A549 (cell line): ENCODE measurements around the gene TBXA2R. TPM values are rescaled to one million over a fixed set of nuclear protein-coding genes. Genes with fewer than 3 reads are reported as not detected.

Experiments
- ATAC-seq, 2 experiments: fragments of 200-7000 bp in 1 of 2; fragments of >200 bp in 1 of 2; cut with Nextera tagmentation in 1 of 2; cut with Tn5 transposase in 1 of 2; 3 replicates each; pipeline versions ENCODE4 v1.8.0 to v1.9.1; 2018 to 2020; ENCODE audit warnings: mild to moderate bottlenecking in 1 of 2, moderate library complexity in 1 of 2
- CTCF ChIA-PET: fragments of 300-600 bp; sonication (Branson Sonifier 250); formaldehyde crosslinking; extraction: SDS; loops from one replicate; lab custom pipeline; 2021; ENCODE audit warnings: antibody characterized with exemption, inconsistent platforms; lab: Yijun Ruan, JAX
- POLR2A ChIA-PET: fragments of 350-600 bp; formaldehyde crosslinking; extraction: SDS; loops from one replicate; lab custom pipeline; 2021; ENCODE audit warnings: antibody characterized with exemption, inconsistent platforms; lab: Yijun Ruan, JAX
- DNase-seq, 2 experiments: peaks; one replicate each; pipeline versions ENCODE4 v3.0.0 to v3.0.0-alpha.2; 2011 to 2016; ENCODE audit warnings: low read depth in 1 of 2, low spot score in 1 of 2
- FAIRE-seq: peaks from 2 replicates; lab custom pipeline; 2011; peaks lifted over from hg19 to GRCh38; lab: Jason Lieb, UNC
- H3K27ac ChIP-seq, 2 experiments: fragments of >200 bp; sonication (Bioruptor Twin); formaldehyde crosslinking; 3 replicates each; pipeline ENCODE4 v1.5.1; 2016 to 2017
- H3K4me1 ChIP-seq: fragments of >200 bp; sonication (Bioruptor Twin); formaldehyde crosslinking; 3 replicates; pipeline ENCODE4 v1.6.1; 2016
- H3K4me2 ChIP-seq: fragments of >200 bp; sonication (Bioruptor Twin); formaldehyde crosslinking; 3 replicates; pipeline ENCODE4 v1.6.1; 2016
- H3K4me3 ChIP-seq: fragments of >200 bp; sonication (Bioruptor Twin); formaldehyde crosslinking; 3 replicates; pipeline ENCODE4 v1.5.1; 2016
- H3K9me3 ChIP-seq: fragments of >200 bp; sonication (Bioruptor Twin); formaldehyde crosslinking; 3 replicates; pipeline ENCODE4 v1.6.1; 2016
- CBX8 ChIP-seq: fragments of 200-600 bp; sonication (generic); IDR thresholded peaks from 2 replicates; pipeline ENCODE4 v1.6.1; 2016
- CEBPB ChIP-seq, 2 experiments: fragments of >200 bp in 1 of 2; sonication (Bioruptor Twin) in 1 of 2; formaldehyde crosslinking in 1 of 2; IDR thresholded peaks; 2 replicates each; pipeline ENCODE4 v1.6.1; 2012 to 2016
- EHF ChIP-seq: fragments of 250-450 bp; sonication (Bioruptor Pico); IDR thresholded peaks from 2 replicates; pipeline ENCODE4 v1.5.0; 2020; ENCODE audit warnings: mild to moderate bottlenecking
- EHMT2 ChIP-seq: fragments of 200-600 bp; sonication (generic); IDR thresholded peaks from 2 replicates; pipeline ENCODE4 v1.6.1; 2016; ENCODE audit warnings: antibody characterized with exemption, low read depth, mild to moderate bottlenecking, moderate library complexity
- EP300 ChIP-seq, 2 experiments: fragments of >200 bp; sonication (Bioruptor Twin); formaldehyde crosslinking; IDR thresholded peaks; 2 replicates in 1 of 2; 3 replicates in 1 of 2; pipeline ENCODE4 v1.6.1; 2016 to 2017
- ESRRA ChIP-seq: fragments of 150-350 bp; IDR thresholded peaks from 2 replicates; pipeline ENCODE4 v1.6.1; 2014; ENCODE audit warnings: mild to moderate bottlenecking, low read length, borderline replicate concordance
- FOSB ChIP-seq: fragments of 250-450 bp; sonication (Bioruptor Pico); IDR thresholded peaks from 2 replicates; pipeline ENCODE4 v1.5.0; 2020; ENCODE audit warnings: mild to moderate bottlenecking, moderate library complexity
- FOSL2 ChIP-seq, 2 experiments: fragments of 450-650 bp in 1 of 2; fragments of >200 bp in 1 of 2; sonication (Bioruptor Twin) in 1 of 2; formaldehyde crosslinking; IDR thresholded peaks; 2 replicates each; pipeline versions ENCODE4 v1.5.0 to v1.6.1; 2016 to 2020; ENCODE audit warnings: mild to moderate bottlenecking in 1 of 2, moderate library complexity in 1 of 2
- FOXS1 ChIP-seq: fragments of 250-450 bp; sonication (Bioruptor Pico); IDR thresholded peaks from 2 replicates; pipeline ENCODE4 v1.5.0; 2020; ENCODE audit warnings: mild to moderate bottlenecking, moderate library complexity
- HEYL ChIP-seq: fragments of 250-450 bp; sonication (Bioruptor Pico); IDR thresholded peaks from 2 replicates; pipeline ENCODE4 v1.8.0; 2021; ENCODE audit warnings: mild to moderate bottlenecking, moderate library complexity
- HOXB5 ChIP-seq: fragments of 250-450 bp; sonication (Bioruptor Pico); IDR thresholded peaks from 2 replicates; pipeline ENCODE4 v1.5.0; 2020; ENCODE audit warnings: mild to moderate bottlenecking, moderate library complexity
- JUN ChIP-seq, 2 experiments: fragments of >200 bp; sonication (Bioruptor Twin); formaldehyde crosslinking; IDR thresholded peaks; 2 replicates in 1 of 2; 3 replicates in 1 of 2; pipeline ENCODE4 v1.6.1; 2016 to 2017
- KDM5A ChIP-seq: fragments of 200-600 bp; sonication (generic); IDR thresholded peaks from 2 replicates; pipeline ENCODE4 v1.6.1; 2016; ENCODE audit warnings: antibody characterized with exemption, mild to moderate bottlenecking
- MAZ ChIP-seq: fragments of 150-350 bp; IDR thresholded peaks from 2 replicates; pipeline ENCODE4 v1.6.1; 2014; ENCODE audit warnings: antibody characterized with exemption, low read depth, low read length, borderline replicate concordance
- MYC ChIP-seq: IDR thresholded peaks from 2 replicates; pipeline ENCODE4 v1.6.1; 2012; ENCODE audit warnings: mild to moderate bottlenecking, inconsistent platforms, low read length, improper control_type of control experiment, borderline replicate concordance
- POLR2A ChIP-seq: IDR thresholded peaks from 2 replicates; pipeline ENCODE4 v1.6.1; 2012; ENCODE audit warnings: mild to moderate bottlenecking, low read length
- RFX5 ChIP-seq: fragments of 450-650 bp; IDR thresholded peaks from 2 replicates; pipeline ENCODE4 v1.7.1; 2014; ENCODE audit warnings: antibody characterized with exemption, mild to moderate bottlenecking, moderate library complexity
- SMC3 ChIP-seq: fragments of >200 bp; sonication (Bioruptor Twin); formaldehyde crosslinking; IDR thresholded peaks from 3 replicates; pipeline ENCODE4 v1.6.1; 2018; ENCODE audit warnings: inconsistent platforms
- SREBF2 ChIP-seq: fragments of 450-650 bp; IDR thresholded peaks from 2 replicates; pipeline ENCODE4 v1.6.1; 2014; ENCODE audit warnings: mild to moderate bottlenecking, moderate library complexity
- ZFP36 ChIP-seq: fragments of 450-650 bp; IDR thresholded peaks from 2 replicates; pipeline ENCODE4 v1.6.1; 2014; ENCODE audit warnings: borderline replicate concordance; ENCODE audit not compliant: partially characterized antibody
- ZSCAN20 ChIP-seq: fragments of 250-450 bp; sonication (Bioruptor Pico); IDR thresholded peaks from 2 replicates; pipeline ENCODE4 v1.8.0; 2022; ENCODE audit warnings: mild to moderate bottlenecking, moderate library complexity
- WGBS: methylation state at CpG from one replicate; pipeline ENCODE4 v1.1.6; 2017; ENCODE audit errors: missing lambda C conversion rate; 5-methylcytosine and 5-hydroxymethylcytosine counted together
- polyA plus RNA-seq, 4 experiments: library from polyadenylated mRNA; depleted of rRNA in 3 of 4; stranded (reverse); fragments of >200 nt; fragmentation: RNase III in 1 of 4; extraction: RNeasy Plus Mini Kit Qiagen cat#74134 plus additional on column Dnase treatment in 1 of 4; gene quantifications; 2 replicates in 3 of 4; 3 replicates in 1 of 4; pipeline ENCODE4 v1.2.3, GENCODE V29; 2011 to 2017
- TF ChIP-seq, protein P1 (sequence below): fragments of >200 bp; sonication (Bioruptor Twin); formaldehyde crosslinking; IDR thresholded peaks from 2 replicates; pipeline ENCODE4 v1.6.1; 2016
- TF ChIP-seq, protein P2 (sequence below): fragments of 450-650 bp; IDR thresholded peaks from 2 replicates; pipeline ENCODE4 v1.6.1; 2014; ENCODE audit warnings: antibody characterized with exemption

TBXA2R gene
- polyA plus RNA-seq, 2 of the 4 experiments (the other 2 are of a cell fraction), result 0.13 to 0.49 TPM

DNA sequence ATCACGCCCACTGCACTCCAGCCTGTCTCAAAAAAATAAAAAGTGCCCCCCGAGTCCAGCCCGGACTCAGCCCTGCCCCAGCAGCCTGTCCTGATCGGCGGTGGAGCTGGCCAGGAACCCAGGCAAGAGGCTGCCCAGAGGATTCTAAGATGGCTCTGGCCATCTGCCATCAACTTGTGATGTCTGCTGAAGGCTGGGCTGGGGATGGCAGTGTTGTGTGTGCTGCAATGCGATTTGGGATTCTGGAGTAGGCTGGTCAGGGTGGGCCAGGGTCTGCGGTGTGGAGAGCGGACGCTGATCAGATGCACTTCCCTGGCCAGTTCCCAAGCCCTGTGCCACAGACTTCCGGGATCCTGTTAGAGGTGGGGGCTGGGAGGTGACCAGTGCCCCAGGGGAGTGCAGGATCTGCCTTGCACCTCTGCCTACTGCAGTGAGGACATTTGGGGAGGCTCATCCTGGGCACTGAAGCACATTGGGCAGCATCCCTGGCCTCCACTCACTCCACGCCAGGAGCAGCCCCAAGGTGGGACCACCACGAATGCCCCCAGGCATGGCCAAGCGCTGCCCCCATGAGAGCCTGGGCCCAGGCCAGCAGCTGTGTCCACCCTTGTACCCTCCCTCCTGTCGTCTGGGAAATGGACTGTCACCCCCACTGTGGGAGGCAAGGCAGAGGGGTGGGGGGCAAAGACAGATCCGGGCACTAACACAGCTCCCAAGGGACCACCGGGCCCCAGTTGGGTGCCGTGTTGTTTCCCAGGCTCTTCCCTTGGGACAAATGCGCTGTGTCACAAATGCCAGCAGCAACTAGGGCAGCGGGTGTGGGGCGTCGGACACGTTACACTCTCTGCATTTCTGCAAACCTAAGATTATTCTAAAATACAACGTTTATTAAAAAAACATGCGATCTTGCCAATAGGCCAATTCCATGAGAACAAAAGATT lies 3.4 kb upstream of the TBXA2R start:
- H3K9me3 ChIP-seq, result no peaks in the 10 kb centered on the region
- FAIRE-seq, result no peak
- DNase-seq, result peak in 1 of 2 experiments; percentile 47
- H3K4me1 ChIP-seq, result peaks cover 12% of the 10 kb centered on the region
- H3K27ac ChIP-seq, result no peak overlapping the region
- WGBS, result 81% methylated on average over 15 of the region's 24 CpGs
- ChIA-PET POLR2A (no interaction called here), CTCF (interaction anchor here (1.0 to 2.6 kb wide), 3 partner anchors 8 to 39 kb away, joined by 3 to 12 read pairs (median 3); no protein-coding TSS in a partner anchor)
- 0 out of 6 replicates have a peak, but pooled peaks of 1 of the 2 experiments have one; percentile 5 for ATAC-seq
- H3K4me2 ChIP-seq, result no peak overlapping the region
- no peak for TF ChIP-seq RFX5
- TF ChIP-seq FOSL2 (IDR thresholded peaks at IDR 0.05), result no peak
- no peak for TF ChIP-seq FOSL2 (CRISPR knock-in tag; IDR thresholded peaks at IDR 0.05)
- TF ChIP-seq EHMT2, result no peak
- no peak for TF ChIP-seq EHF (CRISPR knock-in tag)
- no peak for TF ChIP-seq CEBPB (IDR thresholded peaks at IDR 0.05)
- TF ChIP-seq, protein P1, sequence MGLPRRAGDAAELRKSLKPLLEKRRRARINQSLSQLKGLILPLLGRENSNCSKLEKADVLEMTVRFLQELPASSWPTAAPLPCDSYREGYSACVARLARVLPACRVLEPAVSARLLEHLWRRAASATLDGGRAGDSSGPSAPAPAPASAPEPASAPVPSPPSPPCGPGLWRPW, result no peak
- no peak for TF ChIP-seq ESRRA
- no peak for TF ChIP-seq KDM5A
- no peak for TF ChIP-seq SREBF2
- no peak for TF ChIP-seq ZSCAN20 (CRISPR knock-in tag)
- TF ChIP-seq POLR2A, result no peak
- H3K4me3 ChIP-seq, result no peak overlapping the region

DNA sequence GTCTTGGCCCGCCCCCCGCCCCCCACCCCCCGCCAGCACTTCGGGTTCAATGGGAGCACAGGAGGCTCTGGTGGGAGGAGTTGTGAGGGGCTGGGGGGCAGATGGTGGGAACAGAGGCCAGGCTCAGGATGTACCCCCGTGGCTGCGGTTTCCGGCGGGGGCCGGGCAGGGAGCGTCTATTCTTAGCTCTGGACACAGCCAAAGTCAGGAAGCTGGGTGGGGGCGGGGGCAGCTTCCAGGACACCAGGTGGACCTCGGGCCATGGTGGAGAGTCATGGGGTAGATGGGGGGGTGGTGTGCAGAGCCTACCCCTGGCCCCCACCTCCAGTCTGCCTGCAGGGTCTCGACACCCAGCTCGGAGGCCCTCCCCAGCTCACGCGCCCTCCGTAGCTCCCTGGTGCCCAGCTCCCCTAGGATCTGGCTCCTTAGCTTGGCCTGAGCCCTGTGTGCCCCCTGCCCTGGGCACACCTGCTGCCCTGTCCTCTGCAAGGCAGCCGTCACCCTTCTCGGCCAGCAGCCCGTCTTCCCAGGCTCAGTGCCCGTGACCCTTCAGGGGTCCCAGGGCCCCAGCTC lies 2.2 kb upstream of the TBXA2R start:
- WGBS, result 93% methylated on average over 6 of the region's 21 CpGs
- CTCF ChIA-PET, result interaction anchor here (0.8 to 2.6 kb wide), 7 partner anchors 10 to 282 kb away, joined by 3 to 12 read pairs (median 3); no protein-coding TSS in a partner anchor
- H3K9me3 ChIP-seq, result no peaks in the 10 kb centered on the region
- TF ChIP-seq HOXB5 (CRISPR knock-in tag) (no peak), ZFP36 (peak; percentile 16)
- TF ChIP-seq, all 56 proteins: peak for 1
- Histone ChIP-seq H3K4me1 (peaks cover 12% of the 10 kb centered on the region), H3K4me2 (no peak overlapping the region), H3K27ac (no peak overlapping the region), H3K4me3 (no peak overlapping the region)
- ATAC-seq, result no peak
- POLR2A ChIA-PET, result no interaction called here
- no peak for FAIRE-seq
- no peak for DNase-seq

DNA sequence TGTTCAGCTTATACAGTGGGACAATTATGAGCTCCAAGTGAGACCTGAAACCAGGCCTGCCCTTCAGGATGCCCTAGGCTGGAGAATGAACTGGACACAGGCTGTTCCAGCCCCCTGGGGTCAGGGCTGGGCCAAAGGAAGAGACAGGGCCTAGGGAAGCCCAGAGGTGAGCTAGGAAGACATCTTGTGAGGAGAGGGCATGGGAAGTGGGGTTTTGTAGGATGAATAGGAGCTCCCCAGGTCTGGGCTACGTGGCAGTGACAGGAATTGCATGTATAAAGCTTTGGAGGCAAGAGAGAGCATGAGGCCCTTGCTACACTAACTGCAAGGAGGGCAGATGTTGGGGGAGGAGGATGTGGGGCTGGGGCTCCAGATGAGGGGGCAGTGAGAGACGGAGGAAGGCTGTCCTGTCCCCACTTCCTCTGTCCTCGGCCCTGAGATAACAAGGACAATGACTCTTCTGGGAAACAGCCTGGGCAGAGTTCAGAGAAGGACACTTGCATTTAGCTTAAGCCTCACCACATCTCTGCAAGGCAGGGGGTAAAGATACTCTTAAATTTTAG lies 1.5 kb upstream of the TBXA2R start:
- TF ChIP-seq FOSB (no peak), EP300 (IDR thresholded peaks at IDR 0.05) (no peak), SMC3 (no peak), RFX5 (no peak), FOXS1 (CRISPR knock-in tag) (no peak), ESRRA (no peak), CBX8 (no peak), HEYL (CRISPR knock-in tag) (no peak), MAZ (no peak), ZFP36 (no peak), MYC (no peak), JUN (IDR thresholded peaks at IDR 0.05) (no peak)
- TF ChIP-seq, protein P1, result no peak
- TF ChIP-seq, protein P2, sequence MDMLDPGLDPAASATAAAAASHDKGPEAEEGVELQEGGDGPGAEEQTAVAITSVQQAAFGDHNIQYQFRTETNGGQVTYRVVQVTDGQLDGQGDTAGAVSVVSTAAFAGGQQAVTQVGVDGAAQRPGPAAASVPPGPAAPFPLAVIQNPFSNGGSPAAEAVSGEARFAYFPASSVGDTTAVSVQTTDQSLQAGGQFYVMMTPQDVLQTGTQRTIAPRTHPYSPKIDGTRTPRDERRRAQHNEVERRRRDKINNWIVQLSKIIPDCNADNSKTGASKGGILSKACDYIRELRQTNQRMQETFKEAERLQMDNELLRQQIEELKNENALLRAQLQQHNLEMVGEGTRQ, result no peak
- ChIA-PET POLR2A (no interaction called here), CTCF (interaction anchor here (0.8 to 2.6 kb wide), 7 partner anchors 10 to 282 kb away, joined by 3 to 12 read pairs (median 3); no protein-coding TSS in a partner anchor)
- Histone ChIP-seq H3K4me3 (no peak overlapping the region), H3K27ac (no peak overlapping the region), H3K4me1 (peaks cover 18% of the 10 kb centered on the region), H3K9me3 (no peaks in the 10 kb centered on the region), H3K4me2 (0 out of 3 replicates have a peak overlapping the region, but pooled peaks have one; percentile 84)
- DNase-seq (no peak), FAIRE-seq (no peak), ATAC-seq (no peak)
- 87% methylated on average over 3 of the region's 3 CpGs for WGBS
